PC-3 (cell line): ENCODE results near the gene IQSEC3.

Experiments
- CTCF ChIP-seq: fragments of 300-600 bp; sonication (generic); conservative IDR thresholded peaks from 2 replicates; pipeline ENCODE4 v1.5.1; 2017; ENCODE audit warnings: antibody characterized with exemption, low read depth, mild to moderate bottlenecking, low read length
- EZH2 ChIP-seq: fragments of 300-600 bp; sonication (generic); IDR thresholded peaks from one replicate; pipeline ENCODE4 v1.6.1; 2017; ENCODE audit warnings: antibody characterized with exemption, mild to moderate bottlenecking, low read length; ENCODE audit not compliant: unreplicated experiment
- EZH2phosphoT487 ChIP-seq: fragments of 300-600 bp; sonication (generic); IDR thresholded peaks from 2 replicates; pipeline ENCODE4 v1.6.1; 2018; ENCODE audit warnings: mild to moderate bottlenecking, antibody characterized with exemption, low read length, borderline replicate concordance

DNA sequence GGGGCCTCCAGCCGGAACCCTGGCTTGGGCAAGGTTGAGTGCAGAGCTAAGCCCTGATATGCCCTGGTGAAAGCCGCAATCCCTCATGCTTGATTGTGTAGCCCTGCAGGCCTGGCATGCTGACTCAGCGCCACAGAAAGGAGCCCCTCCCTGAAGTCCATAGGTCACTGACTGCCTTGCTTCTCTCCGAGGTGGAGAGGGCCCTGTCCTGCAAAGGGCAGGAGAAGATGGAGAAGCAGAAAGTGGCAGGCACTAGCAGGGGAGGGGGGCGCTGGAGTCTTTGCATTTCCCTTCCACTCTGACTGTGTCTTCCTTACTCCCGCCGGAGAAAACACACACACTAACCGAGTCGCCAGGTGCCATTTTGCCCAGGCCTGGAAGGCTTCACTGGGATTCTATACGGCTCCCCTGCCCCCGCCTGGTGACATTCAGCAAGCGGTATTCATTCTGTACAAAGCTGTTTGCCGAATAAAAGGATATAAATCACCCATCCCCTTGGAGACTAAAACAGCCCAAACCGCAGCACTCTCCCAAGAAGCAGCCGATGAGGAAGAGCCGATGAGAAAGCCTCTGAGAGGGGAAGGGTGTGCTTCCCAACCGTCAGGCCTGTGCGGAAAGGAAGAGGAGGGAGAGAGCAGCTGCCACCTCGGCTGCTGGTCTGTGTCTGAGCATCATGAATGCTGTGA, 77.5 kb downstream of the IQSEC3 start:
- TF ChIP-seq CTCF (no peak), EZH2 (no peak), EZH2phosphoT487 (no peak)
